Measurements from ENCODE around the gene RAD1.
A peak's percentile ranks its signal among the peaks of the same experiment; 100 is the strongest.

Gene RAD1

DNA sequence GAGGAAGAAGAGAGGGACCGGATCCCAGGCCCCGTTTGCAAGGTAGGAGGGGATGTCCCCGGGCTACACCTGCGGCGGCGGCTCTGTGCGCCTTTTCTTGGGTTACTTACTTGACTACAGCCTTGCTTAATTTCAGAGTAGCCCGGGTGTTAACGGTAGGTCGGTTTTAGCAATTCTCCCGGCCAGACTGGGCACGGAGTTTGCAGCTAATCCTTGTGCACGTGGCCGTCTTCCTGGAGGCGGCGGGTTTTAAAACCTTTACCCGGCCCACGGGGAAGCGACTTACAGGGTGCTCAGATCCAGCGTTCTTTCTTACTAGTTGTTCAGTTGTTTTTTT lies 520 bp upstream of the RAD1 start:
- DNase-seq: no peak

DNA sequence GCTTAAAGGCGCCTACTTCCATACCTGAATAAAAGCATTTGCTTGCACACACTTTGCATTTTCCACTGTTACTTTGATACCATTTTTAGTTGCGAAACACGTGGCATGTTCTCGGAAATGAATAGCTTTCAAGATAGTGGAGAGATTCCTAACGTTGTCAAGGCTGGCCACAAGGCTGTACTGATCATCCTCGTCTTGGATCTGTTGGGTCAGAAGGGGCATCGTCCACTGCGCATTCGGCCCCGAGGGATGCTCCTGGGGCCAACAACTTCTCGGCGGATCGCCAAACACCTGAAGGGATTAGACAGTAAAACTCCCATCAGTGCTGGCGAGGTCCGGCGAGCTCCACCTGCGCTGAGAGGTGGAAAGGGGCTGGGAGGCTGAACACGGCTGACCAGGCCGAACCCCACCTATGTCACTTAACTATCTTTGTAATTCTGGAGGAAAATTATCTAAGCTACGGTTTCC lies 599 bp downstream of the RAD1 start:
- no peak for DNase-seq

DNA sequence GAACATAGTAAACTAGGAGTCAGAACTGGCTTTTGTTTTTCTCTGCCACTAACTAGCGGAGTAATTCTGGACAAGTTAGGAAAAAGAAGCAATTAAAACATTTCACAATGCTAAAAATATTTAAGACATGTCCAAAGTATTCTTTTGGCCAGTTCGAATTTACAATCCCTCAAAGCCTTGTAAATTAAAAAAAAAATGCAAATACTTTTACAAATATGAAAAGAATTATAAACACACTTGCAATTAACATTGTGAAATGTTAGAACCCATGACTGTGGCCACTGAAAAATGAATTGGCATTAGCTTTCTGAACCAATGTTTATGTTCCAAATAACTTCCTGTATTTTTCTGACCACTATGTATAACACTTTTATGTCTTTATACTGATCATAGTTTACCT lies 2.2 kb downstream of the RAD1 start:
- peak; percentile 33 to 37 for DNase-seq

DNA sequence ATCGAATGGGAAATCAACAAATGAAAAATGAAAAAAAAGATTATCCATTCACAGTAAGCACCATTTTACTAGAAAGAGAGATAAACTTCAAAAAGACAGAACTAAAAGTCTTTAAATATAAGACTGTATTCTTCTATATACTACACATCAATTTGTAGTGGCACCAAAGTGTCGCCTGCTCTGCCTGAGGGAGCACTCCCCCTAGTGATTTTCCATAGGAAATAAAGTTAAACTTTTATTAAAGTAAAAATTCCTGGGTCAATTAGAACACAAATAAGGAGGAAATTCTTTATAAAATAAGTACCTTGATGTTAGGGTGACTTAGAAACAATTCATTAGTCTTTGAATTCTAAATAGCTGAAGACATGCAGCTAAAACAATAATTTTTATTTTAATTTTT lies 9.7 kb downstream of the RAD1 start:
- DNase-seq: no peak

DNA sequence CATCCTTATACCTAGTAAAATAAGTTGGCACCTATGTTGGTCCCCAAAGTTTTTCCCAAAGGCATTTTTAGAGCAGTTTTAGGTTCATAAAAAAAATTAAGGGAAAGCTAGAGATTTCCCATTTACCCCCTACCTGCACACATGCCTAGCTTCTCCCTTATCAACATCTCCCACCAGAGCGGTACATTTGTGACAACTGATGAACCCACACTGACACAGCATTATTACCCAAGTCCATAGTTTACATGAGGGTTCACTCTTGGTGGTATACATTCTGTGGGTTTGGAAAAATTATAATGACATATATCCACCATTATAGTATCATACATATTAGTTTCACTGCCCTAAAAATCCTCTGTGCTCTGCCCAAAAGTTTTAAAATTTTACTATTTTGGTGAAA lies 12.0 kb downstream of the RAD1 start:
- DNase-seq: no peak

DNA sequence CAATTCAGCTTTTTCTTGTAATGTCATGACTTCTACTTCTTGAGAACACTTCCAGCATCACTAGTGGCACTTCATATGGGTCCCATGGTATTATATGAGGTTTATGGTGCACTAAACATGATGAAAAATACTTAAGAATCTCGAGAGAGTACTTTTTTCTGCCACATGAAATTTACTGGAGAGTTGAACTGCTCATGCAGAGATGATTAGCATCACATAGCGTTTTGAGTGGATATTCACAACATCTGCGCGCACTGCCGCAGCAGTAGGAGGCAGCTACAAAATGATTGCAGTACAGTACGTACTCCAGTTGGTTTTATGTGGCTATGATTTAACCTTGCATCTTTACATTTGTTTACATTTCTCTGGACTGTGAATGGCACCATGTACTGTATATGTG lies 14.7 kb downstream of the RAD1 start:
- DNase-seq: no peak

DNA sequence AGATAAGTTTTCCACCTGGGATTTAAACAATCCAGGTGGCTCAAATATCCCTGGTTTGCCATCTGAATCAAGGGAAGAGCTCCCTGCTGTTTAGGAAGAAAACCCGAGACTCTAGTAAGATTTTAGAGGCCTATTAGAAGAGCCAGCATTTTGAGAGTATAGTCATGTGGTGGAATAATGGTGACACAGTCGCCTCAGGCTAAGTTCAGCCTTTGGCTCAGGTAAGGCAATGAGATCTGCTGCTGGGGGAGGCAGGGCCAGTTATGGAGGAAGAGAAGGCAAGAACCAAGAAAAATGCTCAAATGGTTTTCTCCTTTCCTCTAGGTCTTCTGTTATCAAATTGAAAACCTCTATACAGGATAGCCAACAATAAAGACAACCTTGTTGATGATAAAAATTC lies 16.2 kb downstream of the RAD1 start:
- no peak for DNase-seq

DNA sequence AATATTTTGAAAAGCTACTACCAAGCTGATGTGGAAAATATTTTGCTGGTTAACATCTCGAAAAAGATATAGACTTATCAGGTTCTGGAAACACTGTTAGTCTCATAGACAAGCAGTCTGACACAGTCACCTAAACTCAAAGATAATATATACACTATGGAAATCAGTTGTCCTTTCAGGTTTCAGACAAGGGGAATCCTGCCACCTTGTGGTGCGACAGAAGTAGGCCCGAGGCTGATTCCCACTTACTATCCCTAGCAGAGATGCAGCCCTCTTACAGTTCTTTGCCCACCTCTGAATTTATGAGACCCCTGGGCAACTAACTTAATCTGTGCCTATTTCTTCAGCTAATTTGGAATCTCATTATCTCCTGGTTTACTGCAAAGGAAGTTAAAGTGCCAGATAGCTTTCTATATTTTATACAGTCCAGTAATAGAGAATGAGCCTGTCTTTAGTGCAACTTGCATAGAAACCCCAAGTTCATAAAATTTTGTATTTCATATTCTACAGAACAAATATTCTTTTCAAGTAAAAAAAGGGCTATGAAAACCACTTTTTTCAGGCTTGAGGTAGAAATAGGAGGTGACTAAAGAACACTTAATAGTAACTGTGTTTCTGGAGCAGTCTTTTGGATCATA lies 16.9 kb downstream of the RAD1 start:
- peak; percentile 39 to 51 for DNase-seq

DNA sequence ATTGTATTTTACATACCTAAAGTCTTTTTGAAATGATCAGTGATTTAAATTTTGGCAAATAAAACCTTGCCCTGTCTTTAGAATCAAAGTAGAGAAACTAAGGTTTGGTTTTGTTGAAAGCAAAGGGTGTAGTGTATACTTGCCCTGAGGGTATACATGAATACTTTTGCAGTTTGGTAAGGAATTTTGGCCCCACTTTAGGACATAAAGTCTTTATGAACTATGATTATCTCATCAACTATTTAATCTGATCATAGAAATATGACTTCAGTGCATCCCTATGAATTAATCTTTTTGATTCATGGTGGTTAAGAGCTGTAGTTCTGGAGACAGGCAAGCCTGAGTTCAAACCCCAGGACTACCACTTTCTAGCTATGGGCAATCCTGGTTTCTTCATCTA lies 17.7 kb downstream of the RAD1 start:
- no peak for DNase-seq

DNA sequence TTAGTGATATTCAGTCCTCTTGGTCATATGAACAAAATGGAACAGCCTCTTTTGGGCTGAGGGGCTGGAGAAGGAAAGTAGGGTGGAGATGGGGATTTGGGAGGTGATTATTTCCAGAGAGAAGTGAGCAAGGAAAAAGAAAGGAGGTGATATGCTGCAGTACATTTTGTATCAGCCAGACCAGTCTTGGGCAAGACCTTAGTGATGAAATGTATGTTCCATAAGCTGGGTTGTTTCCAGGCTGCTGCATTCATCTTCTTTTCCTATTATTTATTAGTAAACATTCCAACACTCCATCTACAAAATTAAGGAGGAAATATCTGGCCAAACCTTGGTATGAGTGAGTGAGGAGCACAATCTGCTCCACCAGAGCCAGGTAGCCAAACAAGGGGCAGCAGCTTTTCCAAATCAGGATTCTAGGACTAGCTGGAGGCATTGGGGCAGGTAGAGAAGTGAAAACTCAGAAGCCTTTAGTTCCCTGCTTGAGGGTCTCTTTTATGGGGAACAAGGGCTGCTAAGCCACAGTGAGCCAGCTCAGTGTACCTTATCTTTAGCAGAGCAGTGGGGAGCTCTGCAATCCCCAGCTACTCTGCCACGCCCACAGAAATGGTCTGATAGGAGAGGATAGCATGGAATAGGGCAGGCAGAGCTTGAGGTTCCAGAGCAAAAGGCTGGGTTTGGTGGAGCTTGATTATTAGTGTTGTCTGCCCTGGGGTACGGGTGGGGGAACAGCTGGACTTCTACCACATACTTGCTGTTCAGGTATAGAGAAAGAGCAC lies 19.5 kb downstream of the RAD1 start:
- DNase-seq: no peak

DNA sequence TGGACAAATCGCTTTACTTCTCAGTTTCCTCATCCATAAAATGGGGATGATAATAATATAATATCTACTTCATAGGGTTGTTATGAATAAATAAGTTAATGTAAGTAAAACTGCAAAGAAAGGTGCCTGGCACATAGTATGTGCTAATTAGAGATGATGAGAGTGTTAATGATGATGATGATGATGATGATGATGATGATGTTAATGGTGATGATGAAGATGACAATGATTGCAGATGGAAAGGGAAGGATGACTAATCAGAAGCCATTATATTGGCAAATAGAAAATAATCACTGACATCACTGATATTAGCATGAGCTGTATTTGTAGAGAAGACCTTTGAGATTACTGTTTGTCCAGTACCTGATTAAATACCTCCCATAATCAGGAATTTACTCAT lies 20.6 kb downstream of the RAD1 start:
- no peak for DNase-seq

DNA sequence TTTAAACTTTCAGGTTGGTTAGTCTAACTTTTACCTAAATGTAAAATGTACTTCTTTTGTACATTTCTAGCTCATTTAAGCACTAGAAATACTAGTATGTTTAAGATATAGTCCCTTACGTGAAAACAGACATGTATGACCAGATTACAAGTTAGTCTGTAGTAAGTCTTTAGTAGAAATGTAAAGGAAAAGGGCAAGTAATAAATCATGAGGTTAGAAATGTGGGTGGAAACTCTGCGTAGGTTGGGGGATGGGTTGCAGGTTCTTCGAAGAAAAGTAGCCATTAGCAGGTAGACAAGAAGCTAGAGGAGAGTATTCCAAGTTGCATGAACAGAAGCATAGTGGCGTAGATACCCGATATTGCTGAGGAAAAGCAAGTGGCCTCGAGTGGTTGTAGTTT lies 22.9 kb downstream of the RAD1 start:
- no peak for DNase-seq

DNA sequence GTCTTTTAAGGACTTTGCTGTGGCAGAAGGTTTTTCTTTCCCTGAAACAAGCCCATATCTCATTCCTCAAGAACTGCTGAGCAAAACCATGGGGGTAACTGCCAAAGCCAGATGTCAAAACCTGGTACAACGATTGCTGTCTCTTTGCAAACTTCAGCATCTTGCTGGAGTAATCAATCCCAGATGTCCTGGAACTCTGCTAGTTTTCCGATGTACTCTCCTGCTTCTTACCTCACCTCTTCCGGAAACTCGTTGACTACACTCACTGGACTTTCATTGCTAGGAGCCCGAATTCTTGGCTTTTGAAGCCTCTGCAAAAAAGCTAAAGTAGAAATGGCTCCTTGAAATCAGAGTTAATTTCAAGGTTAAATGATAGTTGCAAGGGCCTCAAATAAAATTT lies 23.3 kb downstream of the RAD1 start:
- no peak for DNase-seq

DNA sequence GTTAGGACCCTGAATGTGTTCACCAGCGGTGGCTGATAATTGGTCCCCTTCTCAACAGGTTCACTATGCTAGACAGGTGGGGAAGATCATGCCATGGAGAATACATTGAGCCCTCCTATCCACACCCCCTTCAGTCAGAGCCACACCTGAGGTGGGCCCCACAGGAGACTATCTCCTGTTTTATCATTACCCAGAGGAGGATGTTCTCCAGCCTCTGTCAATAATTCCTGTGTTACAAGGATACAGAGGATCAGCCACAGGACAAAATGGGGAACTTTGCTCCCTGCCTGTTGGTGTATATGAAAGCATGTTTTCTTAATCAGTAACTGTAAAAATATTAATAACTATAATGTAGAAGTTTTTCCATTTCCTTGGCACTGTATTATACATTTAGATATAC lies 25.9 kb downstream of the RAD1 start:
- no peak for DNase-seq

DNA sequence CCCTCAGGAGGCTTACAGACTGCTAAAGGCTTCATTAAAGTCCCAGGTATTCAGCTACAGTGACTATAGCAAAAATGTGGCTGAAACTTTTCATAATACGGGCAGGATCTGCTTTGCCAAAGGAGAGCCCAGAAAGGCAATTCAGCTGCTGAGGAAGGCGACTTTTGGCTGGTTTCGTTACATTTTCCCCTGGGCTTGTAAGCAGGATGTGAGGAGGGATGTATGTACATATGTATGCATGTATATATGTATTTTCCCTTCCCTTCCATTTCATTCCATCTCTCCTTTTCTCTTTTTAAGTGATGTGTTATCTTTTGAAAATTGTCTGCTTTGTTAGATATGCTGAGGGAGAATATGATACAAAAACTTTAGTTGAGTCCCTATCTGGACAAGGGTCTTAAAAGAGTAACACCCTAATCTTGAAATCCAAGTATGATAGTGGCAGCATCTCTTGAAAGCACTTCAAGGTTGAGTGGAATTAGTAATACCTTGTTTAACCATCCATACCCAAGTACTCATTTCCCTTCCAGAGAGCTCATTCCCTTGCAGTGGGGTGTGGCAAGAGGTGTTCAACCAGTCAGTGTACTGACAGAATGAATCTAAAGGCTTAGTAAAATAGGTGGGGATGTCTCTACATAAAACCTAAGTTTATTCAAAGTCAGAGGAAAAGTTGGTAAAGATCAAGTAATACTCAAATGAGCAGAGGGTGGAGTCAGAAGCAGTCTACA lies 28.7 kb downstream of the RAD1 start:
- no peak for DNase-seq

DNA sequence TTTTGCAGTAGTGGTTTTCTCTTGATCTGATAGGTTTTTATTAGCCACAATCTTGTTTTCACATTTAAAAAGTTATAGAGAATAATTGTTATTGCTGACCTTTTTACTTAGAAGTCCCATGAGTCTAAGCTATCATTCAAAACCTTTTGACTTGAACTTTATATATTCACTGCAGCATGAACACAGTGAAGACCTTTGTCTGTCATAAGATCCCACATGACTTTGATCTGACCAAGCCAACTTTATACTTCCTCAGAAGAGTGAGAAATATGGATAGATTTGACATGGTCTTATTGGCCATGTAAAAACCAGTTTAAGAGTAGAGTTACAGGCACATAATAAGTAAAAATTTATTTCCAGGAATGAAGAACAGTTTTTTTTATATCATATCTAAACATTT lies 34.1 kb downstream of the RAD1 start:
- no peak for DNase-seq

DNA sequence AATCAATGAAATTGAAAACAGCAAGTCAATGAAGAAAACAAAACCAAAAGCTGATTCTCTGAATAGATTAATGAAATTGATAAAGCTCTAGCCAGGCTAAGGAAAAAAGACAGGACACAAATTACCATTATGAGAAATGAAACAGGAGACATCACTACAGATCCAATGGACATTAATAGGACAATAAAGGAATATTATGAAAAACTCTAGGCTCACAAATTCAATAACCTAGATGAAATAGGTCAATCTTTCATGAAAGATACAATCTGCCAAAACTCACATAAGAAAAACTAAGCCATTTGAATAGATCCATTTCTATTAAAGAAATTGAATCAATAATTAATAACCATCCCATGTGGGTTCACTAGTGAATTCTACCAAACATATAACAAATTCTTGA lies 39.0 kb downstream of the RAD1 start:
- no peak for DNase-seq

DNA sequence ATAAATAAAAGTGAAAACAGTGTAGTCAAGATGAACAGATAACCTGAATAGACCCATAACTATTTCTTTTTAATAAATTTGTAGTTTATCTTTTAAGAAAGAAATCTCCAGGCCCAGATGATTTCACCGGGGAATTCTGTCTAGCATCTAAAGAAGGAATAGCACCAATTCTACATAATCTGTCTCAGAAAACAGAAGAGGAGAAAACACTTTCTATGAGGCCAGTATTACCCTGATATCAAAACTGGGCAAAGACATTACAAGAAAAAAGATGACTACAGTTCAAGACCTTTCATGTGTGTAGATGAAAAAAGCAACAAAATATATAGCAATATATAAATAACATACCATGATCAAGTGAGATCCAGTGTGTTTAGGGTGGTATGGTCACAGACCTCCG lies 44.9 kb downstream of the RAD1 start:
- DNase-seq: no peak

DNA sequence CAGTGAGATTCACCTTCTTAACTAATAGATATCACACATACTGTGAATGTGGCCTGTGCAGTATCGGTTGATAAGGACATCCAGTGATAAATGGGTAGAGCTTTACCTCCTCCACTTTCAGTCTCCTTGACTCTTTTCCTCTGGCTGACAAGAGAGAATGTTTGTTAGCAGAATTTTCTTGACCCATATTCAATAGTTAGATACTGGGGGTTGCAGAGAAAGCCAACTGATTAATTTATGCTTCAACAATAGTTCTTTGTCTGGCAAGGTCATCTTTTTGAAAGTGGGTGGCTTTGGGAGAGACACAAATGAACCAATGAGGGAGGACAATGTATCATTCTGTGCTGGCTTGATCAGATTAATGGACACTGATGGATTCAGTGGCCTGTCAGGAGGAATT lies 46.0 kb downstream of the RAD1 start:
- no peak for DNase-seq

DNA sequence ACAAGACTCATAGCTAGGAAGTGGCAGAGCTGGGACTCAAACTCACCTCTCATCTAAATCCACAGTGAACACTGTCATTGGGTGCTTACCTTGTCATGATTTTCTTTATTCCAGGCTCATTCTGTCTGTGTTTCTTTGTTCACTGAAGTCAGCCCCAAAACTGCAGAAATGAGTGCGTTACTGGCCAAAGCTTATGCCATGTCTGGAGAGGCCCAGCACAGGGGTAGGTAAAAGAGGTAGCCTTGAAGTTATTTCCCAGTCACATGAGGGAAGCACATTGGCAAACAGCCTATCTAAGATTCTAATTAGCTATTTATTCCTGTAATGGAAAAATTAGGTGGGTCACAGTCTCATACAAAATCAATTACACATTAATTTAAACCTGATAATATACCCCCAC lies 46.5 kb downstream of the RAD1 start:
- no peak for DNase-seq

DNA sequence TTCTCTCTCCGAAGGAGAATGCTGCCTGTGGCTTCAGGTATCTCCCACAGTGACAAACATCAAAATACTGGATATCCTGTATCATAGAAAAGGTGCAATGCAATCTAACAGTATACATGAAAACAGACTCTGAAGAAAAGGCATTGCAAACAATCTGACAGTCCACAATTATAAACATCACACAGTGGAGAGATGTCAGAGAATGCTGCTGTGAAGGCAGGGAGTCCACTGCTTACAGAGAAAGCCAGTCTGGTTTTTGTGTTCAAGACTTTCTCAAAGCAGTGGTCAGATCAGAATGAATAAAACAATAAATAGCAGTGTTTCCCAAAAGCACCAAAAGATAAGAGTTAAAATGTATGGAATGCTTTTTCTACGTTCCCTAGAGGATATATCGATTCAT lies 47.6 kb downstream of the RAD1 start:
- DNase-seq: no peak

DNA sequence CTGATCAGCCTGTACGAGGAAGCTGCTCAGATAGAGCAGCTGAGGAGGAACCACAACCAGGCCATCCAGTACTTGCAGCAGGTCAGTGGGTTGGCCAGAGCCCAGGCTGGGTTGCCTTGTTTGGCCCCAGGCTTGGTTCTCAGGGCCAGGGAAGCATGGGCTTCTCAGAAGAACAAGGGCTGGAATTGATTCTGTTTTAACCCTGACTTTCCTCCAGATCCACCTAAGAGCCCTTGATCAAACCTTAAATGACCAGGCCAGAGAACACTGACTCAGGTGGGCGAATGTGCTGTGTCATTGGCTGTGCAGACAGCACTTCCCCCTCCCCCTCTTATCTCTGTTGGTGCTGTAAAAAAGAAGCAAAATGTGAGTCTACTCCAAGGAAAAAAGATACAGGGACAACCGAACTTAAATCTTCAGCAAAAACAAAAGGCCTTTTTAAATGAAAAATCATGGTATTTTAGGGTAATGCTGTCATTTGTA lies 48.3 kb downstream of the RAD1 start:
- no peak for DNase-seq

DNA sequence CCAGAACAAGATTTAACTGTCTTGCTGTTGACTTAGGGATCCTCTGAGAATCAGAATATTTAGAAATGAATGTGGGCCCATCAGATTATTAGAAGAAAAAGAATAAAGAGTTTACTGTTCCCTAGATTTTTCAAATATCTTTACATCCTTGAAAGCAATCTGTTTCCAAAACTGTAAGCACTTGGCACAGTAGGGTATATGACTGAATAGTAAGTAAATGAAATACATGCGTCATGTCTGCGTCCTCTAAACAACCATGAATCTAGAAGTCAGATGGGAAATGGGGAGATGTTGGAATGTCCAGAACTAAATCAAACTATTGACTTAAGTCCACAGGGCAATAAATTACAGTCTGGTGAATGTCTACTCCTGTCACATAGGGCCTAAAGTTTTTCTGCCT lies 50.2 kb downstream of the RAD1 start:
- no peak for DNase-seq

DNA sequence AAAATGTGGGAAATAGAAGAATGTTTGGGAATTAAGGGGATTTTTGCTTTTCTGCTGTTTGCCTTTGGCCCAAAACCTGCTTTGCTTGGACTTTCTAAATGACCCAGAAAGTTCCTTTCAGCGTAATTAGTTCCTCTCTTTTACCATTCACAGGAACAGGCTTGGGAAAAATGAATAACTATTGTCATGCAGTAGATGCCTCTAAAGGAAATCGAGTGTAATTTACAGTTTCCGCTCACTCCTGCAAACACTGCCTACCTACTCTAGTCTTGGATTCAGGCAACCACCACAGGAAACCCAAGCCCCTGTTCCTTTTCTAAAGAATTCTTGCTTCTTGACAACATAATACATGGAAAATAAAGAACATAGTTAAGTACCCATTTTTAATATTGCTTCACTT lies 51.4 kb downstream of the RAD1 start:
- no peak for DNase-seq
